Activated CD8-positive, alpha-beta memory T cell treated with anti-CD3 and anti-CD28 coated beads, Interleukin-2, amount 50 U/mL, for 1 hour (primary cell): ENCODE measurements around the gene FNDC3A.

Experiments used
- DNase-seq: peaks from one replicate; pipeline ENCODE4 v3.0.0-alpha.2; 2020; ENCODE audit errors: extremely low read depth

FNDC3A gene, protein sequence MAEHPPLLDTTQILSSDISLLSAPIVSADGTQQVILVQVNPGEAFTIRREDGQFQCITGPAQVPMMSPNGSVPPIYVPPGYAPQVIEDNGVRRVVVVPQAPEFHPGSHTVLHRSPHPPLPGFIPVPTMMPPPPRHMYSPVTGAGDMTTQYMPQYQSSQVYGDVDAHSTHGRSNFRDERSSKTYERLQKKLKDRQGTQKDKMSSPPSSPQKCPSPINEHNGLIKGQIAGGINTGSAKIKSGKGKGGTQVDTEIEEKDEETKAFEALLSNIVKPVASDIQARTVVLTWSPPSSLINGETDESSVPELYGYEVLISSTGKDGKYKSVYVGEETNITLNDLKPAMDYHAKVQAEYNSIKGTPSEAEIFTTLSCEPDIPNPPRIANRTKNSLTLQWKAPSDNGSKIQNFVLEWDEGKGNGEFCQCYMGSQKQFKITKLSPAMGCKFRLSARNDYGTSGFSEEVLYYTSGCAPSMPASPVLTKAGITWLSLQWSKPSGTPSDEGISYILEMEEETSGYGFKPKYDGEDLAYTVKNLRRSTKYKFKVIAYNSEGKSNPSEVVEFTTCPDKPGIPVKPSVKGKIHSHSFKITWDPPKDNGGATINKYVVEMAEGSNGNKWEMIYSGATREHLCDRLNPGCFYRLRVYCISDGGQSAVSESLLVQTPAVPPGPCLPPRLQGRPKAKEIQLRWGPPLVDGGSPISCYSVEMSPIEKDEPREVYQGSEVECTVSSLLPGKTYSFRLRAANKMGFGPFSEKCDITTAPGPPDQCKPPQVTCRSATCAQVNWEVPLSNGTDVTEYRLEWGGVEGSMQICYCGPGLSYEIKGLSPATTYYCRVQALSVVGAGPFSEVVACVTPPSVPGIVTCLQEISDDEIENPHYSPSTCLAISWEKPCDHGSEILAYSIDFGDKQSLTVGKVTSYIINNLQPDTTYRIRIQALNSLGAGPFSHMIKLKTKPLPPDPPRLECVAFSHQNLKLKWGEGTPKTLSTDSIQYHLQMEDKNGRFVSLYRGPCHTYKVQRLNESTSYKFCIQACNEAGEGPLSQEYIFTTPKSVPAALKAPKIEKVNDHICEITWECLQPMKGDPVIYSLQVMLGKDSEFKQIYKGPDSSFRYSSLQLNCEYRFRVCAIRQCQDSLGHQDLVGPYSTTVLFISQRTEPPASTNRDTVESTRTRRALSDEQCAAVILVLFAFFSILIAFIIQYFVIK

GRCh38 chr13:48975856-48976575, at the start of gene FNDC3A:
FNDC3A (plus strand) TSS chr13:48975912; CDS start chr13:49006191, 30,279 bp downstream.
- peak; percentile 64 for DNase-seq

GRCh38 chr13:48928757-48929430, 46.8 kb upstream of the FNDC3A start:
- DNase-seq = no peak

DNA sequence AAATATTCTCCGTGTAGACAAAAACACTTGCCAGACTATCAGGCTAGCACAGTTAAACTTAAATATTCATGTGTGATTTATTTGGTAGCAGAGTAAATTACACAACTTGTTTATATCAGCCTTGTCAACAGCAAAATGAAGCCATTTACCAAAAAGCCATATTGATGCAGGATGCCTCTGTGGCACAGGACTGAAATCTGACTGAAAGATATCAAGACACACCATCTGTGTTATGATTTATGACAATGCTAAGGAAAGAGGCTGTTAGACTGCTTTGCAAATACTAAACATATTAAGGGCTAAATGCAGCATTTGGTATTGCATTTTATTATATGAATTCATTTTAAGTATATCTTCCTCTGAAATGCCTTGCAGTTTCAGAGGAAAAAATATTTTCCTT, 44.8 kb upstream of the FNDC3A start:
- no peak for DNase-seq

DNA sequence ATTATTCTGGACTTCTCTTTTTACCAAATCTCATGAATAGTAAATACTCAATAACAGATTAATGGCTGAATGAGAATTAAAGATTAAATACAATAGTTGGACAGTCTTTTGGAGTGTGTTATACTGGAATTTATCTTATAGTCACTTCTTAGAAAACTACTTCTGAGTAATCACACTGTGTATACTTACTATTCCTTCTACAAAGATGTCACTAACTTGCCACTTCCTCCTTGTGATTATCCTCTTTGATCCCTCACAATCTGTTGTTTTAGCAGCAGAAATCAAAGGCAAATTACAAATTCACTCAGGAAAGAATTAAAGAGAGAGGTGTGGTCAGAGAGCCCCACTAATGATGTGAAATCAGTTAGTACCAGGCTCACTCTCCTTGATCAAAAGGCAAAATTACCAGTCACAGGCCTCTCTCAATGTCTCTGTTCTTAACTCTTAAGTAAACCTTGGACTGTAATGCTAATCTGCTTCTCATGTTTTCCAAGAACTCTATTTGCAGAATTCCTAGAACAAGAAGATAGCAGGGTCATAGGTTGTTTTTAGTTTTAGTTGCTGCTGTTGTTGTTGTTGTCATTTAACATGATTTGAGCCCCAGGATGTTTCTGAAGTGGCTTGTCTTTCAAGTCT, 37.3 kb upstream of the FNDC3A start:
- DNase-seq = no peak

DNA sequence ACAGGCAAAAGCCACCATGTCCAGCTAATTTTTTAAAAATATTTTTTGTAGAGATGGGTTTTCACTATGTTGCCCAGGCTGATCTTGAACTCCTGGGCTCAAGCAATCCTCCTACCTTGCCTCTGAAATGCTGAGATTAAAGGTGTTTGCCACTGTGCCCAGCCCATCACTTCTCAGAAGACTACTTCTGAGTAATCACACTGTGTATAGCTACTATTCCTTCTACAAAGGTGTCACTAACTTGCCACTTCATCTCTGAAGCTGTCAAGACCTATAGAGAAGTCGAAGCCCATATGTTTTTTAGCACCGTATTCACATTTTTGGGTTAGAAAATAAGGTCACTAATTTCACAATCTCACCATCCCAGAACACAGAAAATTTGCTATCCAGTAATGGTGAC, 36.0 kb upstream of the FNDC3A start:
- DNase-seq = no peak

DNA sequence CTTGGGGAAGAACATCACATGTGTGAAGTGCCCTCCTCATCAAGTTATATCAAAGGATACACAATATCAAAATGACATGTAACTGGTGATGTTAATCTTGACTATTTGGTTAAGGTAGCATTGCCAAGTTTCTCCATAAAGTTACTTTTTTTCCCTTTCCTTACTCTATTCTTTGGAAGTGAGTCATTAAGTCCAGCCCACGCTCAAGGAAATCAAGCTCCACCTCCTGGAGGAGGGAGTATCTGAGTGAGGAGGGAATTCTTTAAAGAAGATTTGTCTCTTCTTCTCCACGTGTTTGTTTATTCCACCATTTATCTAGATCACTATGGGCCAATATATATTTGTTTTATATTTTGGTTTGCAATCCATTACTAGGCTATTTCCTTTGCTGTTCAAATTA, 33.6 kb upstream of the FNDC3A start:
- no peak for DNase-seq

DNA sequence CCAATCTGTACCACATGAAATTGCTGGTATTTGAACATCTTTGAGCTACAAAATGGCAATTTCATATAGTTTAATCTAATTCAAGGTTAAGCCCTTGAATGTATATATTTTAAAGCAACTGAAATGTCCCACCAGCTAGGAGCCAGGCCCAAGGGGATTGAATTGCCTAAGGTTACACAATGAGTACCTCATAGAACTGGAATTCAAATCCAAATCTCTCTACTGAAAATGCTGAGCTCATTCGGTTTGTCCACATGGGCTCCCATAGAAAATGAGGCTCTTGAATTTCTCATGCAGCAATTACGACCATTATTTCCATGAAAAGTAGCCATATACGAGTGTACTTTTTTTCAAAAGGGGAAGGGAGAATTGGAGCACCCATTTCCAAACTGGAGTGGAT, 31.5 kb upstream of the FNDC3A start:
- no peak for DNase-seq

DNA sequence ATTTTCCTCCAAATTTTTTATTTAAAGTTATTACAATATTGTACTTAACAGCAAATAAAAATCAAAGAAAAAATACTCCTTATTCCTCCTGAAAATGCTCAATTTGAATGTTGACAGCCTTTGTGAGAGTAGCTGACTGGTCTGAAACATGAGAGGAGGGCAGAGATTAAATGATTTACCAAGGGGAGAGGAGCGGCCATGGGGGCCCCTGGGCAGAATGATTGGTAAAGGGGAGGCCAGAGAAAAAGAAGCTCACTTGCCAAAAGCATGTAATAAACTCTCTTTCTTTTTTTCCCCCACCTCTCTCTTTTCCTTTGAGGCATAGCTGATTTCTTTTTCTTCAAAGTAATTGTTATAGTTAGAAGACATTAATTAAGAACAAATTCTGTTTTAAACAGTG, 30.1 kb upstream of the FNDC3A start:
- no peak for DNase-seq

DNA sequence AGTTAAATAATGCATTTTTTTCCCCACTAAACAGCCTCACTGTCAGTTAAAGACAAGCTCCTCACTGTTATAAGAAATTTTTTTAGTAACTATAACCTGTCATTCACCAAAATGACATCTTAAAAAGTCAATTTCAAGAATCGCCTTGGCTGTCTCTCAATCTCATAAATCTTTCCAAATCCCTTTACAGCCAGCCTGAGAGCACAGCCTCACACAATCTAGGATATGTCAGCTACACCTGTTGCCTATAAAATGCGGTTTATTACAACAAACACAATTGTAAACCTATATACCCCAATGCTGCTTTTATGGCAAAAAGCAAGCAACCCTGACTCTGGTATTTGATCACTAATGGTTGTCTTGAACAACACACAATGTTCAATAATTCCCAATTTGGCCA, 29.5 kb upstream of the FNDC3A start:
- DNase-seq = no peak

GRCh38 chr13:48949566-48950500, 25.9 kb upstream of the FNDC3A start:
- DNase-seq = no peak

GRCh38 chr13:48950501-48950875, 25.2 kb upstream of the FNDC3A start:
- DNase-seq = no peak

- no peak for DNase-seq
Observed at GRCh38 chr13:48954081-48954480, 21.6 kb upstream of the FNDC3A start.

- no peak for DNase-seq
Observed at GRCh38 chr13:48955536-48955935, 20.2 kb upstream of the FNDC3A start.

DNA sequence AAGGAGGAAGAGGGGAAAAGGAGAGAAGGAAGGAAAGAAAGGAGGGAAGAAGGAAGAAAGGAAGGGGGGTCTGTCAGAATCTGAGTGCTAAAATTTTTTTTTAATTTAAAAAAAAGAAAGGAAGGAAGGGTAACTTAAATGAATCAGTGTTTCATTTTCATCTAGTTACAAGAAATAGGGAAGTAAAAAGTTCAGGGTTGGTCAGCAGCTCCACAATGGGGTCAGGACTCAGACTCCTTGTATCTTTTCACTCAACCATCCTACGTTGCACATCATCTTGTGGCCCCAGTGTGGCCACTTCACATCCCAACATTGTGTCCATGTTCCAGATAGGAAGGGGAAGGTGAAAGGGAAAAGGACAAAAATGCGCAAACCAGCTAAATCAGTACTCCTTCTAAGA, 14.3 kb upstream of the FNDC3A start:
- DNase-seq = no peak

DNA sequence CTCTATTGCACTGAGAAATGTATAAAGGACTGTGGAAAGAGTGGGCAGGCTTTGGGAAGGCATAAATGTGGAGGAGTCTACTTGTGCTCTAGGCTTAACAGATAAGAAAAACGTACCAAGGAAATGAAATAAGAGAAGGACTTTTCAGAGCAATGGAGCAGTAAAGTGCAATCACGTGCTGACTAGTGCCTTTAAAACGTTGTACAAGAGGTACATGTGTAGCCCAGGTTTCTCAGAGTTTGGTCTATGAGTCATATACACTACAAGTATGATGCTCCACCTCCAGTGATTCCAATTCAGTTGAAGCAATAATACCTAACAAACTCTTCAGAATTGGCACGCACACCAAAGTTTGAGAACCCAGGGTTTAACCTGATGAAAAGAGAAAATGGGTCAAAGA, 13.4 kb upstream of the FNDC3A start:
- DNase-seq = no peak

DNA sequence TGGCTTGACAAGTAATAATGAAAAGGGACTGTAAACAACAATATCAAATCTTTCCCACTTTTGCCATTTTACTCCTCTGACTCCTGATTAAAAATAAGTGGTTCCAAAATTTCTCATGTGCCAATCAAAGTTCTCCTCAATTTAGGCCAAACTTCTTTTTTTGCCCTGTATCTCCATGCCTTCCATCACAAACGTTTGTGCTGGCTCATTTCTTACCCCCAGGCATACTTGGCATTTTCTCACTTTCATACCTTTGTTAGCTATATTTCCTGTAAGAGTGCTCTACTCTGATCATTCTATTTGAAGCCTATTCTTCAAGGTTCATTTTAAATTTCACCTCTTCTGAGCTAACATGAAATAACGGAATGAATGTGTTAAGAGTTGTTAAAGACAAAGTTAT, 10.0 kb upstream of the FNDC3A start:
- DNase-seq = no peak

DNA sequence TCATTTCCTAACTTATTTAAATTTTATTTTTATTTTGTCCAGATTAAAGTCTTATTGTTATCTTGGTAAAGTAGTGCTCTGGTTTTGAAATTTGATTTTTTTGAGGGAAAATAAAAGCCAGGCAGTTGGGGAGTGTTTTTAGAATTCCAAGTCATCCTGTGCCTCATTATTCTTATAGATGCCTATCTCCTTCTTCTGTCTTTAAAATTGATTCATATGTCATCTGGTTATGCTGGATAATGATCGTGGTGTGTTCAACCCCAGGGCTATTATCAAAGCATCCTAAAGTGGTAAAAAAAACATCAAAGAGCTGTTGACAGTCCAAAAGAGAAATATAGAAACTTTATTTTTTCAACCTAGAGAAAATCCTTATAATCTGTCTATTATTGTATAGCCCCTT, 6.0 kb upstream of the FNDC3A start:
- DNase-seq = no peak

- no peak for DNase-seq
Observed at GRCh38 chr13:48973845-48974431, 1.8 kb upstream of the FNDC3A start.
